ENCODE data around the gene TARBP1. TPM values are rescaled to one million over a fixed set of nuclear protein-coding genes. Genes with fewer than 3 reads are reported as not detected.

The TARBP1 gene
- polyA plus RNA-seq, 1 donor from 2014 or later = 267 TPM

DNA sequence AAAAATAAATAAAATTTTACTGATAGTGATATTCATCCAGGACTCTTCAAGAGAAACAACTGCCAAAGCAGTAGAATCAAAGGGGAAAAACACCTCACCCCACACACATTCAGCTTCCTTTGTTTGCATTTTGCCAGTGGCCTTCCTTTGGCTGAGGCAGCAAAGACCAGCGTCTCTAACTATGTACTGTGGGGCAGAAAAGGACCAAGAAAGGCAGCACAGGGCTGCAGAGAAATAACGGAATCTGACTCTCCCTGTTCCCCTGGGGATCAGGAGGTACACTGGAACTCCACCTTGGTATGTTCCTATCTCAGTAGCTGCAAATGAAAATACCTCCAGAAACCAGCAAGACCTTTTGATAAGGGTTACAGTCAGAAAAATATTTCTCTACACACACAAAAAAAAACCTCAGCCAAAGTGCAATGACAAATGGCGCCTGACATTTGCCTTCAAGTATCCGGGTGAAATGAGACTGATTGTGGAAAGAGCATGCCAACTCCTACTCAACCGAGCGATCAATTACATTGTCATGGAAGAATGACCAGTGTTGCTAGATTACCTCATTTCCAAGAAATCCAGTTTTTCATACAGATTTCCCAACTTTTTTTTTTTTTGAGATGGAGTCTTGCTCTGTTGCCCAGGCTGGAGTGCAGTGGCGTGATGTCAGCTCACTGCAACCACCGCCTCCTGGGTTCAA is 50.9 kb downstream of the TARBP1 start:
- no peaks in the 10 kb centered on the region for H4K20me1 ChIP-seq (ENCODE audit: insufficient read depth)
- H3K4me3 ChIP-seq (ENCODE audit: low read length) = no peak overlapping the region
- H3K9me2 ChIP-seq (ENCODE audit: insufficient read depth, low read length) = no peaks in the 10 kb centered on the region
- H3F3A ChIP-seq (ENCODE audit: insufficient read depth, low read length, poor library complexity, severe bottlenecking) = no peaks in the 10 kb centered on the region
- H2AFZ ChIP-seq (ENCODE audit: low read depth, low read length) = no peak overlapping the region
- H3K4me2 ChIP-seq (ENCODE audit: low read length) = no peak overlapping the region
- TF ChIP-seq RAD21 (conservative IDR thresholded peaks at IDR 0.05) (no peak), MXI1 (conservative IDR thresholded peaks at IDR 0.05; ENCODE audit: poor library complexity, severe bottlenecking) (no peak), POLR2AphosphoS5 (IDR thresholded peaks at IDR 0.05) (no peak), EP300 (conservative IDR thresholded peaks at IDR 0.05; ENCODE audit: poor library complexity, severe bottlenecking) (no peak), REST (IDR thresholded peaks at IDR 0.05; ENCODE audit: borderline replicate concordance) (no peak), SMC3 (conservative IDR thresholded peaks at IDR 0.05; ENCODE audit: poor library complexity) (no peak), EZH2 (IDR thresholded peaks at IDR 0.05; ENCODE audit: borderline replicate concordance, insufficient read depth, low read length, poor library complexity, severe bottlenecking) (no peak), TAF1 (IDR thresholded peaks at IDR 0.05; ENCODE audit: low read depth) (no peak)
- TF ChIP-seq, protein P1, sequence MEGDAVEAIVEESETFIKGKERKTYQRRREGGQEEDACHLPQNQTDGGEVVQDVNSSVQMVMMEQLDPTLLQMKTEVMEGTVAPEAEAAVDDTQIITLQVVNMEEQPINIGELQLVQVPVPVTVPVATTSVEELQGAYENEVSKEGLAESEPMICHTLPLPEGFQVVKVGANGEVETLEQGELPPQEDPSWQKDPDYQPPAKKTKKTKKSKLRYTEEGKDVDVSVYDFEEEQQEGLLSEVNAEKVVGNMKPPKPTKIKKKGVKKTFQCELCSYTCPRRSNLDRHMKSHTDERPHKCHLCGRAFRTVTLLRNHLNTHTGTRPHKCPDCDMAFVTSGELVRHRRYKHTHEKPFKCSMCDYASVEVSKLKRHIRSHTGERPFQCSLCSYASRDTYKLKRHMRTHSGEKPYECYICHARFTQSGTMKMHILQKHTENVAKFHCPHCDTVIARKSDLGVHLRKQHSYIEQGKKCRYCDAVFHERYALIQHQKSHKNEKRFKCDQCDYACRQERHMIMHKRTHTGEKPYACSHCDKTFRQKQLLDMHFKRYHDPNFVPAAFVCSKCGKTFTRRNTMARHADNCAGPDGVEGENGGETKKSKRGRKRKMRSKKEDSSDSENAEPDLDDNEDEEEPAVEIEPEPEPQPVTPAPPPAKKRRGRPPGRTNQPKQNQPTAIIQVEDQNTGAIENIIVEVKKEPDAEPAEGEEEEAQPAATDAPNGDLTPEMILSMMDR (IDR thresholded peaks at IDR 0.05; ENCODE audit: poor library complexity, severe bottlenecking) = no peak
- H3K79me2 ChIP-seq (replicated peaks; ENCODE audit: insufficient read depth, low read length) = no peaks in the 10 kb centered on the region
- no peaks in the 10 kb centered on the region for H3K9me3 ChIP-seq (ENCODE audit: low read length)
- H3K36me3 ChIP-seq (ENCODE audit: insufficient read depth, low read length) = peaks cover 6% of the 10 kb centered on the region
- no peak overlapping the region for H3K27ac ChIP-seq (ENCODE audit: low read length)
- no peak overlapping the region for H3K9ac ChIP-seq (ENCODE audit: low read length)
- no peaks in the 10 kb centered on the region for H3K27me3 ChIP-seq (ENCODE audit: insufficient read depth, low read depth, low read length)

GRCh38 chr1:234413990-234414389 is 65.0 kb downstream of the TARBP1 start:
- Histone ChIP-seq H3K36me3 (ENCODE audit: insufficient read depth, low read length) (no peaks in the 10 kb centered on the region), H3K4me3 (ENCODE audit: low read length) (no peak overlapping the region), H3K79me2 (replicated peaks; ENCODE audit: insufficient read depth, low read length) (no peaks in the 10 kb centered on the region), H3F3A (ENCODE audit: insufficient read depth, low read length, poor library complexity, severe bottlenecking) (no peaks in the 10 kb centered on the region), H3K27me3 (ENCODE audit: insufficient read depth, low read depth, low read length) (no peaks in the 10 kb centered on the region), H3K9me2 (ENCODE audit: insufficient read depth, low read length) (no peaks in the 10 kb centered on the region), H3K27ac (ENCODE audit: low read length) (no peak overlapping the region), H3K9ac (ENCODE audit: low read length) (no peak overlapping the region), H4K20me1 (ENCODE audit: insufficient read depth) (no peaks in the 10 kb centered on the region), H3K9me3 (ENCODE audit: low read length) (no peaks in the 10 kb centered on the region), H2AFZ (ENCODE audit: low read depth, low read length) (no peak overlapping the region), H3K4me2 (ENCODE audit: low read length) (no peak overlapping the region)
- TF ChIP-seq SMC3 (conservative IDR thresholded peaks at IDR 0.05; ENCODE audit: poor library complexity) (no peak), POLR2AphosphoS5 (IDR thresholded peaks at IDR 0.05) (no peak), RAD21 (conservative IDR thresholded peaks at IDR 0.05) (no peak), TAF1 (IDR thresholded peaks at IDR 0.05; ENCODE audit: low read depth) (no peak), REST (IDR thresholded peaks at IDR 0.05; ENCODE audit: borderline replicate concordance) (no peak), MXI1 (conservative IDR thresholded peaks at IDR 0.05; ENCODE audit: poor library complexity, severe bottlenecking) (no peak), EP300 (conservative IDR thresholded peaks at IDR 0.05; ENCODE audit: poor library complexity, severe bottlenecking) (no peak), EZH2 (IDR thresholded peaks at IDR 0.05; ENCODE audit: borderline replicate concordance, insufficient read depth, low read length, poor library complexity, severe bottlenecking) (no peak)
- TF ChIP-seq, protein P1 (IDR thresholded peaks at IDR 0.05; ENCODE audit: poor library complexity, severe bottlenecking) = no peak
